ES-I3 (cell line): Measurements from ENCODE around the gene GPX2.

Experiments
- H3K36me3 ChIP-seq: 2 replicates; pipeline ENCODE4 v1.6.1; 2013; ENCODE audit warnings: mild to moderate bottlenecking, low read length, control low read depth, moderate library complexity; ENCODE audit not compliant: insufficient read depth
- H3K4me1 ChIP-seq: 2 replicates; pipeline ENCODE4 v1.6.1; 2013; ENCODE audit warnings: mild to moderate bottlenecking, control low read depth, low read length; ENCODE audit not compliant: insufficient read depth
- H3K9ac ChIP-seq: 2 replicates; pipeline ENCODE4 v1.6.1; 2013; ENCODE audit warnings: low read depth, mild to moderate bottlenecking, low read length, moderate library complexity
- H3K9me3 ChIP-seq: 2 replicates; pipeline ENCODE4 v1.6.1; 2013; ENCODE audit warnings: mild to moderate bottlenecking, low read length, moderate library complexity; ENCODE audit not compliant: control insufficient read depth, insufficient read depth

The GPX2 gene

GRCh38 chr14:64939817-64940190 is 2.7 kb downstream of the GPX2 start:
- H3K9ac ChIP-seq = no peak overlapping the region
- H3K9me3 ChIP-seq = no peaks in the 10 kb centered on the region
- no peaks in the 10 kb centered on the region for H3K36me3 ChIP-seq
- H3K4me1 ChIP-seq = peaks cover 15% of the 10 kb centered on the region; the same call in 1 of the 2 replicates

GRCh38 chr14:64938972-64939816 is 3.4 kb downstream of the GPX2 start:
- H3K9me3 ChIP-seq = no peaks in the 10 kb centered on the region
- no peaks in the 10 kb centered on the region for H3K36me3 ChIP-seq
- H3K4me1 ChIP-seq = peaks cover 12% of the 10 kb centered on the region; the same call in 1 of the 2 replicates
- H3K9ac ChIP-seq = no peak overlapping the region

- H3K4me1 ChIP-seq = peaks cover 7% of the 10 kb centered on the region; the same call in 1 of the 2 replicates
- H3K36me3 ChIP-seq = no peaks in the 10 kb centered on the region
These were observed 4.7 kb downstream of the GPX2 start for GRCh38 chr14:64937821-64938193.

GRCh38 chr14:64937171-64937820 is 5.2 kb downstream of the GPX2 start:
- Histone ChIP-seq H3K4me1 (peaks cover 1% of the 10 kb centered on the region; the same call in 1 of the 2 replicates), H3K9me3 (no peaks in the 10 kb centered on the region), H3K9ac (no peak overlapping the region), H3K36me3 (no peaks in the 10 kb centered on the region)

More at GRCh38 chr14:64937821-64938193, 4.7 kb downstream of the GPX2 start:
- H3K9me3 ChIP-seq = no peaks in the 10 kb centered on the region
- H3K9ac ChIP-seq = no peak overlapping the region

GRCh38 chr14:64935508-64935907 is 7.0 kb downstream of the GPX2 start:
- H3K4me1 ChIP-seq = no peaks in the 10 kb centered on the region
- H3K9ac ChIP-seq = no peak overlapping the region
- H3K9me3 ChIP-seq = no peaks in the 10 kb centered on the region
- no peaks in the 10 kb centered on the region; the same call in 1 of the 2 replicates for H3K36me3 ChIP-seq

GRCh38 chr14:64934338-64934929 is 8.1 kb downstream of the GPX2 start:
- no peaks in the 10 kb centered on the region for H3K9me3 ChIP-seq
- H3K4me1 ChIP-seq = no peaks in the 10 kb centered on the region
- no peak overlapping the region for H3K9ac ChIP-seq
- no peaks in the 10 kb centered on the region; the same call in 1 of the 2 replicates for H3K36me3 ChIP-seq

GRCh38 chr14:64932231-64932630 is 10.3 kb downstream of the GPX2 start:
- Histone ChIP-seq H3K9ac (no peak overlapping the region), H3K36me3 (peaks cover 3% of the 10 kb centered on the region; the same call in 1 of the 2 replicates), H3K9me3 (no peaks in the 10 kb centered on the region), H3K4me1 (peaks cover 6% of the 10 kb centered on the region; the same call in 1 of the 2 replicates)

- H3K9me3 ChIP-seq = no peaks in the 10 kb centered on the region
- H3K9ac ChIP-seq = no peak overlapping the region
- peaks cover 6% of the 10 kb centered on the region; the same call in 1 of the 2 replicates for H3K4me1 ChIP-seq
- H3K36me3 ChIP-seq = peaks cover 5% of the 10 kb centered on the region; the same call in 1 of the 2 replicates
These were observed 11.4 kb downstream of the GPX2 start for GRCh38 chr14:64931123-64931522.

GRCh38 chr14:64930085-64930843 is 12.3 kb downstream of the GPX2 start:
- Histone ChIP-seq H3K9ac (no peak overlapping the region), H3K36me3 (peaks cover 5% of the 10 kb centered on the region; the same call in 1 of the 2 replicates), H3K9me3 (no peaks in the 10 kb centered on the region)

GRCh38 chr14:64929014-64929359 is 13.6 kb downstream of the GPX2 start:
- H3K4me1 ChIP-seq = peaks cover 6% of the 10 kb centered on the region; the same call in 1 of the 2 replicates
- H3K9ac ChIP-seq = no peak overlapping the region; the same call in 1 of the 2 replicates
- peaks cover 5% of the 10 kb centered on the region for H3K36me3 ChIP-seq
- H3K9me3 ChIP-seq = no peaks in the 10 kb centered on the region

More at GRCh38 chr14:64930085-64930843, 12.3 kb downstream of the GPX2 start:
- peaks cover 6% of the 10 kb centered on the region; the same call in 1 of the 2 replicates for H3K4me1 ChIP-seq

- no peaks in the 10 kb centered on the region for H3K9me3 ChIP-seq
- peaks cover 6% of the 10 kb centered on the region; the same call in 1 of the 2 replicates for H3K4me1 ChIP-seq
- no peak overlapping the region for H3K9ac ChIP-seq
- H3K36me3 ChIP-seq = peaks cover 5% of the 10 kb centered on the region
These were observed 14.1 kb downstream of the GPX2 start for GRCh38 chr14:64928239-64929013.

- H3K9ac ChIP-seq = no peak overlapping the region
- H3K36me3 ChIP-seq = peaks cover 5% of the 10 kb centered on the region
- H3K9me3 ChIP-seq = no peaks in the 10 kb centered on the region
- peaks cover 6% of the 10 kb centered on the region; the same call in 1 of the 2 replicates for H3K4me1 ChIP-seq
These were observed 15.5 kb downstream of the GPX2 start for GRCh38 chr14:64927031-64927430.

- no peaks in the 10 kb centered on the region for H3K9me3 ChIP-seq
- H3K4me1 ChIP-seq = peaks cover 6% of the 10 kb centered on the region; the same call in 1 of the 2 replicates
- no peak overlapping the region for H3K9ac ChIP-seq
- H3K36me3 ChIP-seq = peaks cover 5% of the 10 kb centered on the region
These were observed 16.0 kb downstream of the GPX2 start for GRCh38 chr14:64926398-64926995.
